Gastroesophageal sphincter (tissue), 4 donors: ENCODE data around the gene ASPA. TPM values are rescaled to one million over a fixed set of nuclear protein-coding genes. Genes with fewer than 3 reads are reported as not detected.

ENCODE experiments used
- ATAC-seq: fragments of 150-250 bp; one replicate; pipeline ENCODE4 v1.9.1; 2016; ENCODE audit warnings: mild to moderate bottlenecking, moderate library complexity
- H3K27ac ChIP-seq, 4 donors: fragments of 200-600 bp; sonication (generic) in 3 of 4; 1 replicate in 3 of 4; 2 replicates in 1 of 4; pipeline ENCODE4 v1.5.1; 2016 to 2019
- H3K27me3 ChIP-seq: fragments of 200-600 bp; sonication (generic); one replicate; pipeline ENCODE4 v1.5.1; 2019
- H3K36me3 ChIP-seq, 2 donors: fragments of 200-600 bp; sonication (generic); one replicate each; pipeline ENCODE4 v1.5.1; 2019; ENCODE audit warnings: control low read depth in 1 of 2
- H3K4me1 ChIP-seq, 3 donors: fragments of 200-600 bp; sonication (generic); 1 replicate in 2 of 3; 2 replicates in 1 of 3; pipeline ENCODE4 v1.5.1; 2016 to 2019; ENCODE audit warnings: control low read depth in 2 of 3
- H3K4me3 ChIP-seq, 2 donors: fragments of 200-600 bp; sonication (generic); one replicate each; pipeline ENCODE4 v1.5.1; 2019; ENCODE audit warnings: mild to moderate bottlenecking in 1 of 2, moderate library complexity in 1 of 2
- H3K9me3 ChIP-seq, 3 donors: fragments of 200-600 bp; sonication (generic); one replicate each; pipeline ENCODE4 v1.5.1; 2017 to 2019; ENCODE audit warnings: control low read depth in 2 of 3
- CTCF ChIP-seq, 4 experiments: fragments of 200-600 bp in 2 of 4; fragments of 450-650 bp in 2 of 4; sonication (generic) in 1 of 4; IDR thresholded peaks; one replicate each; pipeline ENCODE4 v1.5.1; 2017 to 2019; ENCODE audit warnings: antibody characterized with exemption in 4 of 4, mild to moderate bottlenecking in 2 of 4, moderate library complexity in 2 of 4
- EP300 ChIP-seq: sonication (generic); formaldehyde crosslinking; IDR thresholded peaks from one replicate; pipeline ENCODE4 v1.6.1; 2017; ENCODE audit warnings: antibody characterized with exemption, mild to moderate bottlenecking
- POLR2A ChIP-seq, 2 donors: fragments of 450-650 bp; IDR thresholded peaks; one replicate each; pipeline ENCODE4 v1.6.1; 2017; ENCODE audit warnings: antibody characterized with exemption in 2 of 2, mild to moderate bottlenecking in 2 of 2, moderate library complexity in 1 of 2
- POLR2AphosphoS5 ChIP-seq: sonication (generic); formaldehyde crosslinking; IDR thresholded peaks from one replicate; pipeline ENCODE4 v1.6.1; 2017; ENCODE audit warnings: antibody characterized with exemption
- WGBS, 2 donors: methylation state at CpG; one replicate each; pipeline ENCODE4 v1.1.5; 2018; ENCODE audit warnings: low coverage in 1 of 2; 5-methylcytosine and 5-hydroxymethylcytosine counted together
- total RNA-seq, 4 donors: library from RNA; depleted of rRNA; stranded (reverse); fragments of >200 nt; gene quantifications; one replicate each; pipeline ENCODE4 v1.1.0, GENCODE V29; 2016

ASPA gene
- total RNA-seq, 4 donors from 2014 or later = 1.4 to 3.4 (median 2.7) TPM

- Histone ChIP-seq H3K4me1 (peaks cover 0 to 30% (median 0%) of the 10 kb centered on the region in 3 donors), H3K4me3 (no peak overlapping the region), H3K9me3 (no peaks in the 10 kb centered on the region), H3K36me3 (no peaks in the 10 kb centered on the region), H3K27ac (peak overlapping the region in 3 of 4 donors; percentile 60 to 69 (median 66)), H3K27me3 (peaks cover 84% of the 10 kb centered on the region)
- no CpG with 5 or more reads among the region's 36 CpGs for WGBS, 2 donors
- ATAC-seq = no peak
- no peak for TF ChIP-seq POLR2A (IDR thresholded peaks at IDR 0.05)
- TF ChIP-seq EP300 = no peak
- TF ChIP-seq CTCF (IDR thresholded peaks at IDR 0.05) = no peak
- no peak for TF ChIP-seq POLR2AphosphoS5
These were observed 56.5 kb downstream of the ASPA start for GRCh38 chr17:3532106-3532858.

- peaks cover 0 to 30% (median 0%) of the 10 kb centered on the region in 3 donors for H3K4me1 ChIP-seq
- TF ChIP-seq POLR2AphosphoS5 = no peak
- no peak for TF ChIP-seq CTCF (IDR thresholded peaks at IDR 0.05)
- no peak for TF ChIP-seq POLR2A (IDR thresholded peaks at IDR 0.05)
- no peak for TF ChIP-seq EP300
- no peaks in the 10 kb centered on the region for H3K36me3 ChIP-seq
- H3K9me3 ChIP-seq = no peaks in the 10 kb centered on the region
- peaks cover 84% of the 10 kb centered on the region for H3K27me3 ChIP-seq
- no peak overlapping the region for H3K27ac ChIP-seq
- no peak overlapping the region for H3K4me3 ChIP-seq
- no peak for ATAC-seq
- WGBS, 2 donors = 100% methylated on average over 1 of the region's 10 CpGs
These were observed 57.0 kb downstream of the ASPA start for GRCh38 chr17:3532859-3533142.

GRCh38 chr17:3533752-3534151 is 58.0 kb downstream of the ASPA start:
- H3K27ac ChIP-seq = no peak overlapping the region
- WGBS, 2 donors = 76 to 90% methylated on average over 2 to 3 of the region's 5 CpGs
- H3K27me3 ChIP-seq = peaks cover 79% of the 10 kb centered on the region
- no peaks in the 10 kb centered on the region for H3K9me3 ChIP-seq
- TF ChIP-seq EP300 = no peak
- TF ChIP-seq POLR2AphosphoS5 = no peak
- H3K36me3 ChIP-seq = no peaks in the 10 kb centered on the region
- H3K4me1 ChIP-seq = peaks cover 0 to 30% (median 0%) of the 10 kb centered on the region in 3 donors
- no peak overlapping the region for H3K4me3 ChIP-seq
- ATAC-seq = no peak

GRCh38 chr17:3534881-3535252 is 59.1 kb downstream of the ASPA start:
- peak; percentile 35 for ATAC-seq
- TF ChIP-seq POLR2AphosphoS5 = no peak
- no peak for TF ChIP-seq POLR2A (IDR thresholded peaks at IDR 0.05)
- Histone ChIP-seq H3K4me3 (peak overlapping the region in 1 of 2 donors; percentile 41), H3K27me3 (peaks cover 69% of the 10 kb centered on the region), H3K36me3 (no peaks in the 10 kb centered on the region), H3K9me3 (no peaks in the 10 kb centered on the region), H3K27ac (peak overlapping the region in 3 of 4 donors; percentile 2 to 78 (median 56)), H3K4me1 (peaks cover 0 to 21% (median 0%) of the 10 kb centered on the region in 3 donors)
- WGBS, 2 donors = 17 to 28% methylated on average over 1 to 3 of the region's 3 CpGs

- Histone ChIP-seq H3K27me3 (peaks cover 63% of the 10 kb centered on the region), H3K36me3 (no peaks in the 10 kb centered on the region), H3K27ac (peak overlapping the region in 3 of 4 donors; percentile 56 to 78 (median 57)), H3K4me3 (peak overlapping the region; percentile 5 to 41), H3K9me3 (no peaks in the 10 kb centered on the region), H3K4me1 (peaks cover 0 to 15% (median 0%) of the 10 kb centered on the region in 3 donors)
- TF ChIP-seq POLR2A (IDR thresholded peaks at IDR 0.05) (no peak), POLR2AphosphoS5 (no peak), CTCF (IDR thresholded peaks at IDR 0.05) (peak in 3 of 4 experiments; percentile 22 to 76 (median 67)), EP300 (no peak)
- WGBS, 2 donors = no CpG with 5 or more reads among the region's 44 CpGs
- peak; percentile 78 for ATAC-seq
These were observed 59.6 kb downstream of the ASPA start for GRCh38 chr17:3535253-3535995.
